HG02973 (cell line): ENCODE data around the gene KCNE4.

Source experiments
- ATAC-seq: cut with Tn5 transposase; IDR thresholded peaks from one replicate; pipeline ENCODE4 v1.9.1; 2021; ENCODE audit warnings: moderate library complexity; ENCODE audit not compliant: unreplicated experiment

KCNE4 gene

GRCh38 chr2:223051693-223052289, at the start of gene KCNE4:
Gene KCNE4 (plus strand): TSS chr2:223052190. CDS start chr2:223052831, 641 bp downstream.
- no peak for ATAC-seq

GRCh38 chr2:223003191-223003590, 48.8 kb upstream of the KCNE4 start:
- ATAC-seq = no peak

GRCh38 chr2:223005496-223005895, 46.5 kb upstream of the KCNE4 start:
- ATAC-seq = no peak

- ATAC-seq = no peak
Observed at GRCh38 chr2:223007531-223007930, 44.5 kb upstream of the KCNE4 start.

- no peak for ATAC-seq
Observed at GRCh38 chr2:223008162-223008561, 43.8 kb upstream of the KCNE4 start.

- no peak for ATAC-seq
Observed at GRCh38 chr2:223008956-223009355, 43.0 kb upstream of the KCNE4 start.

GRCh38 chr2:223010641-223011040, 41.3 kb upstream of the KCNE4 start:
- ATAC-seq = no peak

GRCh38 chr2:223012291-223012690, 39.7 kb upstream of the KCNE4 start:
- ATAC-seq = no peak

- no peak for ATAC-seq
Observed at GRCh38 chr2:223019390-223019930, 32.5 kb upstream of the KCNE4 start.

GRCh38 chr2:223019987-223020717, 31.8 kb upstream of the KCNE4 start:
- ATAC-seq = no peak

- no peak for ATAC-seq
Observed at GRCh38 chr2:223020971-223021675, 30.9 kb upstream of the KCNE4 start.

- ATAC-seq = no peak
Observed at GRCh38 chr2:223026357-223027110, 25.5 kb upstream of the KCNE4 start.

GRCh38 chr2:223027442-223027841, 24.5 kb upstream of the KCNE4 start:
- ATAC-seq = no peak

- no peak for ATAC-seq
Observed at GRCh38 chr2:223029287-223029686, 22.7 kb upstream of the KCNE4 start.

GRCh38 chr2:223032187-223033142, 19.5 kb upstream of the KCNE4 start:
- no peak for ATAC-seq

- no peak for ATAC-seq
Observed at GRCh38 chr2:223034221-223034975, 17.6 kb upstream of the KCNE4 start.

GRCh38 chr2:223036790-223037444, 15.1 kb upstream of the KCNE4 start:
- no peak for ATAC-seq

GRCh38 chr2:223037445-223037800, 14.6 kb upstream of the KCNE4 start:
- ATAC-seq = no peak

GRCh38 chr2:223039618-223040017, 12.4 kb upstream of the KCNE4 start:
- ATAC-seq = no peak
